ENCODE results near the gene PPIL1. TPM values are rescaled to one million over a fixed set of nuclear protein-coding genes. Genes with fewer than 3 reads are reported as not detected.

Gene PPIL1
- total and polyA plus RNA-seq, 2 of the 4 experiments (the other 2 are of a cell fraction), result 28.4 to 58.4 TPM

DNA sequence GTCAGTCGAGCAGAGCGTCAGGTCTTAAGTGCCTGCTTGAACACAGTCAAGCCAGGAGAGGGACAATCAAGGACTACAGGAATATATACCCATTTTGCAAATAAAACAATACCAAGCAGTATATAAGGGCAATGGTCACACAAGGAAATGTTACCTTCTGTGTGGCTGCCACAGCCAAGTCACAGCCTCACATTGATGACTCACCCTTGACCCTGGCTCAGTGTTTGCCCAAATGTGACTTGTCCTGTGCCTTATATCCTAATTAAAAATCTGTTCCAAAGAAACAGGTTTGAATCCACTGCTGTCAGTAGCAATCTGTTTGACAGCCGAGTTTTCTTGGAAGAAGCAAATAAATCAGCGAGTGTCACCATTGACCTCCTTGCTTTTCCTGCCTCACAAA, 45.4 kb upstream of the PPIL1 start:
- ChIA-PET POLR2A (ENCODE audit: unreplicated experiment) (no interaction called here), CTCF (no interaction called here)
- H3K23ac ChIP-seq (ENCODE audit: low read depth, low read length), result no peak overlapping the region
- no TSS peak for BruUV-seq (replicated peaks)
- H3K4me3 ChIP-seq (ENCODE audit: insufficient read depth, low read depth, low read length), result no peak overlapping the region
- H2AK5ac ChIP-seq (ENCODE audit: low read depth, low read length), result no peak overlapping the region
- no peak overlapping the region for H2AFZ ChIP-seq (replicated peaks; ENCODE audit: low read length, poor library complexity)
- H3K9me1 ChIP-seq (ENCODE audit: insufficient read depth, low read length), result peaks cover 14% of the 10 kb centered on the region
- no peak overlapping the region for H2AK9ac ChIP-seq (replicated peaks; ENCODE audit: low read depth, low read length, poor library complexity)
- DNase-seq, result no peak
- H3K79me1 ChIP-seq (ENCODE audit: low read depth in 1 of 2, low read length in 2 of 2), result peaks cover 0 to 10% of the 10 kb centered on the region in 2 experiments; a peak in 1 of 4 replicates
- H3K18ac ChIP-seq (ENCODE audit: low read depth, low read length), result peak overlapping the region; percentile 17
- H2BK15ac ChIP-seq (ENCODE audit: low read depth, low read length), result no peak overlapping the region
- H3K9me3 ChIP-seq (ENCODE audit: control insufficient read depth, insufficient read depth, low read length), result no peaks in the 10 kb centered on the region
- no peak overlapping the region; the same call in 1 of the 2 replicates for H3K4ac ChIP-seq (ENCODE audit: low read depth, low read length)
- TF ChIP-seq CTCF (conservative IDR thresholded peaks at IDR 0.05; ENCODE audit: low read depth, low read length), result no peak
- no peak for TF ChIP-seq BHLHE40 (IDR thresholded peaks at IDR 0.05; ENCODE audit: low read depth, low read length)
- TF ChIP-seq MAZ (IDR thresholded peaks at IDR 0.05; ENCODE audit: borderline replicate concordance, low read depth, low read length), result no peak
- no peak for TF ChIP-seq SMC3 (IDR thresholded peaks at IDR 0.05; ENCODE audit: low read depth, low read length)
- TF ChIP-seq FOS (IDR thresholded peaks at IDR 0.05; ENCODE audit: low read depth, low read length), result no peak
- TF ChIP-seq RFX5 (IDR thresholded peaks at IDR 0.05; ENCODE audit: low read depth, low read length), result no peak
- TF ChIP-seq RAD21 (IDR thresholded peaks at IDR 0.05; ENCODE audit: low read length), result no peak
- no peak for TF ChIP-seq MXI1 (IDR thresholded peaks at IDR 0.05; ENCODE audit: borderline replicate concordance, low read depth, low read length)
- no peak for TF ChIP-seq RCOR1 (IDR thresholded peaks at IDR 0.05; ENCODE audit: insufficient replicate concordance, low read length)
- TF ChIP-seq POLR2A (IDR thresholded peaks at IDR 0.05; ENCODE audit: low read depth, low read length), result no peak
- no peak for TF ChIP-seq NFE2L2 (IDR thresholded peaks at IDR 0.05; ENCODE audit: low read depth, low read length)
- no peak for TF ChIP-seq CEBPB (IDR thresholded peaks at IDR 0.05; ENCODE audit: low read depth, low read length)
- TF ChIP-seq CHD1 (IDR thresholded peaks at IDR 0.05; ENCODE audit: low read depth, low read length), result no peak
- TF ChIP-seq MAFK (IDR thresholded peaks at IDR 0.05; ENCODE audit: low read depth, low read length), result no peak
- TF ChIP-seq ELK1 (IDR thresholded peaks at IDR 0.05; ENCODE audit: borderline replicate concordance, low read depth, low read length), result no peak
- no peak for TF ChIP-seq USF2 (IDR thresholded peaks at IDR 0.05; ENCODE audit: low read depth, low read length)
- H3K27ac ChIP-seq (ENCODE audit: insufficient read depth, low read length), result peak overlapping the region; percentile 46; the same call in 1 of the 2 replicates
- peaks cover 27% of the 10 kb centered on the region for H3K36me3 ChIP-seq (ENCODE audit: control insufficient read depth, insufficient read depth, low read length)
- no peak overlapping the region for H2BK20ac ChIP-seq (ENCODE audit: low read depth, low read length)
- no peaks in the 10 kb centered on the region for H3K27me3 ChIP-seq (ENCODE audit: control insufficient read depth, insufficient read depth, low read length)
- dilution Hi-C loops (cut with HindIII; ENCODE audit: low sequenced_read_pairs, unreplicated experiment), result no loop called here
- no peak overlapping the region for H3K9ac ChIP-seq (ENCODE audit: low read depth, low read length)
- H4K8ac ChIP-seq (ENCODE audit: low read depth in 2 of 2, low read length in 2 of 2), result no peak overlapping the region; a peak in 1 of 4 replicates
- H3K56ac ChIP-seq (ENCODE audit: extremely low read depth, insufficient read depth, low read length), result no peak overlapping the region
- in situ Hi-C loops (cut with MboI; ENCODE audit: low sequenced_read_pairs), result no loop called here
- H3K4me1 ChIP-seq (ENCODE audit: control insufficient read depth, insufficient read depth, low read length), result peaks cover 38% of the 10 kb centered on the region
- H3K14ac ChIP-seq (replicated peaks; ENCODE audit: low read depth, low read length), result 0 out of 2 replicates have a peak overlapping the region, but pooled peaks have one; percentile 4
- intact Hi-C loops (cut with micrococcal nuclease), result no loop called here
- 80% methylated on average over 1 of the region's 4 CpGs; no CpG with 5 or more reads in 1 of the 2 experiments for WGBS, 2 experiments (ENCODE audit: extremely low coverage in 2 of 2, insufficient read length in 1 of 2)
- ATAC-seq (ENCODE audit: low read depth), result no peak
- no peak overlapping the region for H3K4me2 ChIP-seq (ENCODE audit: low read depth, low read length)
- H2BK5ac ChIP-seq (ENCODE audit: low read depth, low read length, poor library complexity, severe bottlenecking), result no peak overlapping the region
- H4K20me1 ChIP-seq (ENCODE audit: insufficient read depth, low read length), result no peaks in the 10 kb centered on the region
- no peak overlapping the region; the same call in 1 of the 2 replicates for H4K5ac ChIP-seq (ENCODE audit: low read depth, low read length)
- H4K91ac ChIP-seq (ENCODE audit: insufficient read depth, low read depth, low read length), result no peak overlapping the region; the same call in 1 of the 2 replicates
- no peak overlapping the region for H2BK120ac ChIP-seq (ENCODE audit: low read depth, low read length)

All from IMR-90 (cell line).